ENCODE measurements around the gene ATRAID. TPM values are rescaled to one million over a fixed set of nuclear protein-coding genes. Genes with fewer than 3 reads are reported as not detected.
"Not testable (repeated sequence)": the region's sequence is repeated elsewhere in the genome, so short reads cannot be mapped to it uniquely, and the experiment has no call there.

ATRAID gene
- total RNA-seq, 1 experiment from 2014 or later: 108 TPM

GRCh38 chr2:27194538-27195354 is 17.1 kb upstream of the ATRAID start:
- no peak for TF ChIP-seq CTCF (conservative IDR thresholded peaks at IDR 0.05)
- Histone ChIP-seq H2BK120ac (ENCODE audit: low read depth, low read length, poor library complexity, severe bottlenecking) (no peak overlapping the region), H3K23ac (ENCODE audit: insufficient read length, low read depth, low read length) (no peak overlapping the region), H2AFZ (ENCODE audit: low read length) (no peak overlapping the region), H3K27me3 (ENCODE audit: insufficient read depth, low read length) (no peaks in the 10 kb centered on the region), H3K9me3 (ENCODE audit: control insufficient read depth, low read depth, low read length) (no peaks in the 10 kb centered on the region), H2BK5ac (ENCODE audit: insufficient read length, low read length) (no peak overlapping the region), H3K23me2 (ENCODE audit: insufficient read length, low read depth, low read length, poor library complexity, severe bottlenecking) (no peaks in the 10 kb centered on the region), H3K56ac (ENCODE audit: insufficient read length, low read depth, low read length) (no peak overlapping the region), H2BK12ac (ENCODE audit: insufficient read length, low read depth, low read length) (no peak overlapping the region), H3K27ac (ENCODE audit: insufficient read length, low read depth, low read length) (no peak overlapping the region), H3K79me2 (ENCODE audit: insufficient read depth, low read length) (no peaks in the 10 kb centered on the region), H3K4ac (ENCODE audit: low read depth, low read length) (no peak overlapping the region), H3K18ac (ENCODE audit: insufficient read length, low read depth, low read length) (no peak overlapping the region), H3K9ac (ENCODE audit: extremely low read depth, insufficient read length, low read length) (no peak overlapping the region), H4K91ac (ENCODE audit: insufficient read length, low read depth, low read length) (no peak overlapping the region), H3K14ac (ENCODE audit: insufficient read depth, low read length) (no peak overlapping the region), H2AK5ac (ENCODE audit: insufficient read length, low read length) (no peak overlapping the region), H3K4me1 (ENCODE audit: insufficient read depth, low read length) (no peaks in the 10 kb centered on the region), H4K20me1 (ENCODE audit: control insufficient read depth, insufficient read depth, insufficient read length) (no peaks in the 10 kb centered on the region), H4K8ac (replicated peaks; ENCODE audit: insufficient read length, low read depth, low read length) (no peak overlapping the region), H2BK15ac (ENCODE audit: low read depth, low read length) (no peak overlapping the region), H2BK20ac (ENCODE audit: low read depth, low read length, poor library complexity, severe bottlenecking) (no peak overlapping the region), H4K5ac (ENCODE audit: insufficient read length, low read depth, low read length) (no peak overlapping the region), H3K4me2 (ENCODE audit: insufficient read depth, insufficient read length, low read length) (no peak overlapping the region), H3K79me1 (ENCODE audit: insufficient read depth, low read depth, low read length, poor library complexity, severe bottlenecking) (no peaks in the 10 kb centered on the region), H3T11ph (ENCODE audit: low read length) (no peak overlapping the region)
- no peak overlapping the region for H3K4me3 Mint-ChIP-seq
- no peak overlapping the region for H3K27ac Mint-ChIP-seq
- no peaks in the 10 kb centered on the region; a peak in 1 of 5 replicates for H3K9me3 Mint-ChIP-seq
- H3K27me3 Mint-ChIP-seq (ENCODE audit: low read depth): no peaks in the 10 kb centered on the region; the same call in 1 of the 2 replicates
- H3K4me1 Mint-ChIP-seq: no peaks in the 10 kb centered on the region
- no CpG with 5 or more reads among the region's 17 CpGs for WGBS (ENCODE audit: extremely low coverage, insufficient read length, low lambda C conversion rate)
- no peak for DNase-seq
- H3K36me3 Mint-ChIP-seq (ENCODE audit: insufficient read depth in 1 of 3, low read depth in 3 of 3): peaks cover 3 to 14% (median 7%) of the 10 kb centered on the region in 3 experiments; a peak in 6 of 7 replicates

- not testable (repeated sequence) for H4K20me1 ChIP-seq (ENCODE audit: control insufficient read depth, insufficient read depth, insufficient read length); H3K4ac ChIP-seq (ENCODE audit: low read depth, low read length); H2AK5ac ChIP-seq (ENCODE audit: insufficient read length, low read length); H2BK5ac ChIP-seq (ENCODE audit: insufficient read length, low read length); H2BK20ac ChIP-seq (ENCODE audit: low read depth, low read length, poor library complexity, severe bottlenecking); H3K23me2 ChIP-seq (ENCODE audit: insufficient read length, low read depth, low read length, poor library complexity, severe bottlenecking); H3K9ac ChIP-seq (ENCODE audit: extremely low read depth, insufficient read length, low read length); H3K4me2 ChIP-seq (ENCODE audit: insufficient read depth, insufficient read length, low read length); H3K4me1 Mint-ChIP-seq; H3K4me1 ChIP-seq (ENCODE audit: insufficient read depth, low read length); H2BK120ac ChIP-seq (ENCODE audit: low read depth, low read length, poor library complexity, severe bottlenecking); DNase-seq; H3K79me2 ChIP-seq (ENCODE audit: insufficient read depth, low read length); H2BK12ac ChIP-seq (ENCODE audit: insufficient read length, low read depth, low read length); H3K27me3 Mint-ChIP-seq (ENCODE audit: low read depth); H3K14ac ChIP-seq (ENCODE audit: insufficient read depth, low read length); H3K9me3 Mint-ChIP-seq; H4K8ac ChIP-seq (replicated peaks; ENCODE audit: insufficient read length, low read depth, low read length); H3K9me3 ChIP-seq (ENCODE audit: control insufficient read depth, low read depth, low read length); H3K56ac ChIP-seq (ENCODE audit: insufficient read length, low read depth, low read length); H3K23ac ChIP-seq (ENCODE audit: insufficient read length, low read depth, low read length); H2BK15ac ChIP-seq (ENCODE audit: low read depth, low read length); H3K27me3 ChIP-seq (ENCODE audit: insufficient read depth, low read length); H3K27ac ChIP-seq (ENCODE audit: insufficient read length, low read depth, low read length); H3K79me1 ChIP-seq (ENCODE audit: insufficient read depth, low read depth, low read length, poor library complexity, severe bottlenecking); H3K18ac ChIP-seq (ENCODE audit: insufficient read length, low read depth, low read length); H4K91ac ChIP-seq (ENCODE audit: insufficient read length, low read depth, low read length); H3T11ph ChIP-seq (ENCODE audit: low read length); H3K4me3 Mint-ChIP-seq; H4K5ac ChIP-seq (ENCODE audit: insufficient read length, low read depth, low read length); H2AFZ ChIP-seq (ENCODE audit: low read length)
- Mint-ChIP-seq H3K27ac (0 out of 7 replicates have a peak overlapping the region, but pooled peaks of 1 of the 3 experiments have one; percentile 35), H3K36me3 (ENCODE audit: insufficient read depth in 1 of 3, low read depth in 3 of 3) (peaks cover 6 to 23% (median 17%) of the 10 kb centered on the region in 3 experiments)
- WGBS (ENCODE audit: extremely low coverage, insufficient read length, low lambda C conversion rate): no CpG with 5 or more reads among the region's 3 CpGs
These were observed 16.0 kb upstream of the ATRAID start for GRCh38 chr2:27195799-27196198.
